A673 (cell line): ENCODE data around the gene EIF3D. TPM values are rescaled to one million over a fixed set of nuclear protein-coding genes. Genes with fewer than 3 reads are reported as not detected.

ENCODE experiments used
- BruUV-seq: library from RNA; stranded (reverse); fragments of 400-500 nt; replicated peaks from 2 replicates; lab custom pipeline; 2021; lab: Mats Ljungman, UMichigan
- CTCF ChIA-PET: fragments of 300-600 bp; sonication (Branson Sonifier 250); formaldehyde crosslinking; loops from one replicate; lab custom pipeline; 2022; ENCODE audit warnings: antibody characterized with exemption; lab: Charles Lee
- POLR2A ChIA-PET: fragments of 300-600 bp; sonication (Branson Sonifier 250); formaldehyde crosslinking; loops from one replicate; lab custom pipeline; 2022; ENCODE audit warnings: antibody characterized with exemption; ENCODE audit not compliant: low non-redundant PET; lab: Charles Lee
- DNase-seq: peaks from one replicate; pipeline ENCODE4 v3.0.0-alpha.2; 2015; ENCODE audit warnings: low spot score
- H3K27ac ChIP-seq: fragments of 200-600 bp; sonication (generic); 2 replicates; pipeline ENCODE4 v1.5.1; 2016; ENCODE audit warnings: mixed run types, low read depth, mild to moderate bottlenecking, mixed read lengths, antibody characterized with exemption, low read length; ENCODE audit not compliant: poor library complexity, severe bottlenecking
- H3K27me3 ChIP-seq: fragments of 200-600 bp; sonication (generic); replicated peaks from 2 replicates; pipeline ENCODE4 v1.6.1; 2017; ENCODE audit warnings: mixed run types, low read depth, mild to moderate bottlenecking, mixed read lengths, antibody characterized with exemption, low read length; ENCODE audit not compliant: insufficient read depth, poor library complexity
- H3K36me3 ChIP-seq: fragments of 200-600 bp; sonication (generic); 2 replicates; pipeline ENCODE4 v1.6.1; 2016; ENCODE audit warnings: mixed run types, mild to moderate bottlenecking, mixed read lengths, antibody characterized with exemption, low read length; ENCODE audit not compliant: insufficient read depth, poor library complexity, severe bottlenecking
- H3K4me1 ChIP-seq: fragments of 200-600 bp; sonication (generic); 2 replicates; pipeline ENCODE4 v1.6.1; 2017; ENCODE audit warnings: mixed run types, mild to moderate bottlenecking, mixed read lengths, antibody characterized with exemption, low read length; ENCODE audit not compliant: insufficient read depth, poor library complexity, severe bottlenecking
- H3K4me3 ChIP-seq: fragments of 200-600 bp; sonication (generic); 2 replicates; pipeline ENCODE4 v1.5.1; 2016; ENCODE audit warnings: low read depth, mixed run types, mild to moderate bottlenecking, mixed read lengths, low read length; ENCODE audit not compliant: poor library complexity, severe bottlenecking
- H3K9me3 ChIP-seq: fragments of 200-600 bp; sonication (generic); 2 replicates; pipeline ENCODE4 v1.6.1; 2016; ENCODE audit warnings: mixed run types, low read depth, mild to moderate bottlenecking, mixed read lengths, antibody characterized with exemption, low read length; ENCODE audit not compliant: poor library complexity, severe bottlenecking
- CTCF ChIP-seq: fragments of 300-800, 200-600 bp; sonication (generic); conservative IDR thresholded peaks from 2 replicates; pipeline ENCODE4 v1.5.1; 2017; ENCODE audit warnings: low read depth, mild to moderate bottlenecking, antibody characterized with exemption, low read length, moderate library complexity, mixed read lengths
- EZH2 ChIP-seq: fragments of 200-600 bp; sonication (generic); IDR thresholded peaks from 2 replicates; pipeline ENCODE4 v1.6.1; 2017; ENCODE audit warnings: borderline replicate concordance, low read depth, mild to moderate bottlenecking, mixed read lengths, antibody characterized with exemption, low read length; ENCODE audit not compliant: poor library complexity, severe bottlenecking
- intact Hi-C: fragments of 100-400 bp; cut with micrococcal nuclease; formaldehyde crosslinking; loops from one replicate; pipeline ENCODE4 v1.10.0; 2022; ENCODE audit not compliant: unreplicated experiment
- total RNA-seq: library from RNA; stranded (reverse); gene quantifications from 2 replicates; pipeline ENCODE4 v1.2.3, GENCODE V29; 2021

EIF3D gene
- total RNA-seq, 1 experiment from 2014 or later: 249 TPM

- no TSS peak for BruUV-seq
- peaks cover 19% of the 10 kb centered on the region for H3K4me1 ChIP-seq
- no peaks in the 10 kb centered on the region for H3K36me3 ChIP-seq
- no peak overlapping the region for H3K4me3 ChIP-seq
- CTCF ChIA-PET: interaction anchor here (0.6 kb wide), 1 partner anchor 148 kb away, joined by 4 read pairs; no protein-coding TSS in a partner anchor
- H3K27me3 ChIP-seq: no peaks in the 10 kb centered on the region
- POLR2A ChIA-PET: no interaction called here
- intact Hi-C loops: no loop called here
- no peaks in the 10 kb centered on the region for H3K9me3 ChIP-seq
- DNase-seq: no peak
- no peak overlapping the region for H3K27ac ChIP-seq
- TF ChIP-seq CTCF (no peak), EZH2 (no peak)
Observed at GRCh38 chr22:36463783-36464184, 65.2 kb downstream of the EIF3D start.

GRCh38 chr22:36461665-36462649 lies 67.0 kb downstream of the EIF3D start:
- no peaks in the 10 kb centered on the region for H3K36me3 ChIP-seq
- H3K4me3 ChIP-seq: no peak overlapping the region
- intact Hi-C loops: no loop called here
- no peaks in the 10 kb centered on the region for H3K27me3 ChIP-seq
- ChIA-PET POLR2A (no interaction called here), CTCF (interaction anchor here (0.6 kb wide), 1 partner anchor 160 kb away, joined by 3 read pairs; no protein-coding TSS in a partner anchor)
- no peak overlapping the region for H3K27ac ChIP-seq
- peaks cover 6% of the 10 kb centered on the region for H3K4me1 ChIP-seq
- no peaks in the 10 kb centered on the region for H3K9me3 ChIP-seq
- DNase-seq: no peak
- TF ChIP-seq EZH2 (no peak), CTCF (no peak)
- BruUV-seq: no TSS peak

Other genes starting within 250 kb of the EIF3D start
- gene MYH9, start 141.2 kb downstream of the EIF3D start, total RNA-seq: 290 and 323 TPM in 2 replicates
- 85.4 and 88.4 TPM in 2 replicates for gene TXN2, start 47.5 kb downstream of the EIF3D start, total RNA-seq
- gene FOXRED2, start 22.1 kb downstream of the EIF3D start, total RNA-seq: 53.8 and 60.4 TPM in 2 replicates
- not detected in 2 replicates for gene CACNG2, start 174.6 kb upstream of the EIF3D start, total RNA-seq
- 24.9 and 30.9 TPM in 2 replicates for gene IFT27, start 247.0 kb upstream of the EIF3D start, total RNA-seq